Hepatic stellate cell (primary cell): ENCODE measurements around the gene ILDR1.
"Not testable (repeated sequence)": the region's sequence is repeated elsewhere in the genome, so short reads cannot be mapped to it uniquely, and the experiment has no call there.

ENCODE experiments used
- DNase-seq: peaks from one replicate; pipeline ENCODE4 v3.0.0; 2011; ENCODE audit warnings: low spot score

The ILDR1 gene

GRCh38 chr3:121942116-121942786 is 79.8 kb downstream of the ILDR1 start:
- DNase-seq: no peak

- no peak for DNase-seq
Measured at GRCh38 chr3:121941592-121941991, 80.5 kb downstream of the ILDR1 start.

- DNase-seq: not testable (repeated sequence)
Measured at GRCh38 chr3:121938141-121938855, 83.7 kb downstream of the ILDR1 start.
